Dendritic cell treated with granulocyte-macrophage colony-stimulating factor and Interleukin-4, amounts not matched to agents 40 ng/mL and 50 ng/mL, for 4 days (primary cell): Measurements from ENCODE around the gene NAMPT.
"Not testable (repeated sequence)": the region's sequence is repeated elsewhere in the genome, so short reads cannot be mapped to it uniquely, and the experiment has no call there.

ENCODE experiments used
- H3K27ac Mint-ChIP-seq: one replicate; pipeline ENCODE4 v1.8.0; 2022; ENCODE audit warnings: mild to moderate bottlenecking, mixed read lengths
- H3K27me3 Mint-ChIP-seq: one replicate; pipeline ENCODE4 v1.8.0; 2022; ENCODE audit warnings: mild to moderate bottlenecking, mixed read lengths
- H3K36me3 Mint-ChIP-seq: one replicate; pipeline ENCODE4 v1.8.0; 2022; ENCODE audit warnings: low read depth, mixed read lengths
- H3K4me1 Mint-ChIP-seq: one replicate; pipeline ENCODE4 v1.8.0; 2022; ENCODE audit warnings: low read depth, mixed read lengths
- H3K4me3 Mint-ChIP-seq: one replicate; pipeline ENCODE4 v1.8.0; 2022; ENCODE audit warnings: mild to moderate bottlenecking, moderate library complexity, mixed read lengths
- H3K9me3 Mint-ChIP-seq: one replicate; pipeline ENCODE4 v1.8.0; 2022; ENCODE audit warnings: mixed read lengths
- intact Hi-C: fragments of 100-400 bp; cut with micrococcal nuclease; formaldehyde crosslinking; loops from one replicate; pipeline ENCODE4 v1.15.0; 2022

Gene NAMPT

GRCh38 chr7:106313966-106314365, 29.2 kb upstream of the NAMPT start:
- H3K4me3 Mint-ChIP-seq: peak overlapping the region; percentile 10
- no peaks in the 10 kb centered on the region for H3K9me3 Mint-ChIP-seq
- intact Hi-C loops: loop anchor here (1.0 kb wide), 1 partner anchor 31 kb away; no protein-coding TSS in a partner anchor
- H3K4me1 Mint-ChIP-seq: peaks cover 21% of the 10 kb centered on the region
- peak overlapping the region; percentile 75 for H3K27ac Mint-ChIP-seq
- peaks cover 4% of the 10 kb centered on the region for H3K27me3 Mint-ChIP-seq
- no peaks in the 10 kb centered on the region for H3K36me3 Mint-ChIP-seq

- intact Hi-C loops: no loop called here
- no peaks in the 10 kb centered on the region for H3K36me3 Mint-ChIP-seq
- H3K27me3 Mint-ChIP-seq: peaks cover under 1% of the 10 kb centered on the region
- H3K9me3 Mint-ChIP-seq: no peaks in the 10 kb centered on the region
- peak overlapping the region; percentile 75 for H3K27ac Mint-ChIP-seq
- H3K4me3 Mint-ChIP-seq: no peak overlapping the region
- H3K4me1 Mint-ChIP-seq: peaks cover 21% of the 10 kb centered on the region
Observed at GRCh38 chr7:106313456-106313901, 28.7 kb upstream of the NAMPT start.

- H3K27ac Mint-ChIP-seq: peak overlapping the region; percentile 75
- H3K4me1 Mint-ChIP-seq: peaks cover 21% of the 10 kb centered on the region
- no peaks in the 10 kb centered on the region for H3K9me3 Mint-ChIP-seq
- H3K27me3 Mint-ChIP-seq: no peaks in the 10 kb centered on the region
- no peaks in the 10 kb centered on the region for H3K36me3 Mint-ChIP-seq
- intact Hi-C loops: no loop called here
- H3K4me3 Mint-ChIP-seq: no peak overlapping the region
Observed at GRCh38 chr7:106312906-106313305, 28.1 kb upstream of the NAMPT start.

- Mint-ChIP-seq H3K27me3 (no peaks in the 10 kb centered on the region), H3K27ac (no peak overlapping the region), H3K4me3 (no peak overlapping the region), H3K9me3 (no peaks in the 10 kb centered on the region), H3K36me3 (no peaks in the 10 kb centered on the region), H3K4me1 (peaks cover 21% of the 10 kb centered on the region)
- intact Hi-C loops: no loop called here
Observed at GRCh38 chr7:106312099-106312871, 27.5 kb upstream of the NAMPT start.

GRCh38 chr7:106309362-106309761, 24.6 kb upstream of the NAMPT start:
- H3K27me3 Mint-ChIP-seq: peaks cover 6% of the 10 kb centered on the region
- H3K4me1 Mint-ChIP-seq: peaks cover 21% of the 10 kb centered on the region
- intact Hi-C loops: no loop called here
- no peaks in the 10 kb centered on the region for H3K9me3 Mint-ChIP-seq
- H3K36me3 Mint-ChIP-seq: no peaks in the 10 kb centered on the region
- no peak overlapping the region for H3K27ac Mint-ChIP-seq
- no peak overlapping the region for H3K4me3 Mint-ChIP-seq

GRCh38 chr7:106306256-106306655, 21.5 kb upstream of the NAMPT start:
- intact Hi-C loops: no loop called here
- peaks cover 27% of the 10 kb centered on the region for H3K9me3 Mint-ChIP-seq

GRCh38 chr7:106305732-106306131, 20.9 kb upstream of the NAMPT start:
- peaks cover 14% of the 10 kb centered on the region for H3K27me3 Mint-ChIP-seq
- intact Hi-C loops: no loop called here

More at GRCh38 chr7:106306256-106306655, 21.5 kb upstream of the NAMPT start:
- H3K27ac Mint-ChIP-seq: no peak overlapping the region
- peaks cover 18% of the 10 kb centered on the region for H3K4me1 Mint-ChIP-seq
- H3K27me3 Mint-ChIP-seq: peaks cover 9% of the 10 kb centered on the region
- no peaks in the 10 kb centered on the region for H3K36me3 Mint-ChIP-seq
- no peak overlapping the region for H3K4me3 Mint-ChIP-seq

GRCh38 chr7:106304568-106304967, 19.8 kb upstream of the NAMPT start:
- H3K27me3 Mint-ChIP-seq: peaks cover 14% of the 10 kb centered on the region
- H3K4me3 Mint-ChIP-seq: no peak overlapping the region

More at GRCh38 chr7:106305732-106306131, 20.9 kb upstream of the NAMPT start:
- Mint-ChIP-seq H3K9me3 (peaks cover 33% of the 10 kb centered on the region), H3K27ac (no peak overlapping the region), H3K36me3 (no peaks in the 10 kb centered on the region), H3K4me1 (peaks cover 18% of the 10 kb centered on the region), H3K4me3 (no peak overlapping the region)

GRCh38 chr7:106298631-106299030, 13.8 kb upstream of the NAMPT start:
- H3K4me3 Mint-ChIP-seq: not testable (repeated sequence)

More at GRCh38 chr7:106304568-106304967, 19.8 kb upstream of the NAMPT start:
- intact Hi-C loops: no loop called here
- Mint-ChIP-seq H3K27ac (no peak overlapping the region), H3K9me3 (peaks cover 35% of the 10 kb centered on the region), H3K4me1 (peaks cover 18% of the 10 kb centered on the region), H3K36me3 (no peaks in the 10 kb centered on the region)

GRCh38 chr7:106298155-106298554, 13.4 kb upstream of the NAMPT start:
- Mint-ChIP-seq H3K9me3 (peaks cover 27% of the 10 kb centered on the region), H3K27me3 (peaks cover 10% of the 10 kb centered on the region)
- intact Hi-C loops, H3K4me1 Mint-ChIP-seq, H3K4me3 Mint-ChIP-seq, H3K27ac Mint-ChIP-seq, H3K36me3 Mint-ChIP-seq: not testable (repeated sequence)

More at GRCh38 chr7:106298631-106299030, 13.8 kb upstream of the NAMPT start:
- peaks cover 31% of the 10 kb centered on the region for H3K9me3 Mint-ChIP-seq
- H3K27me3 Mint-ChIP-seq: peaks cover 10% of the 10 kb centered on the region
- H3K4me1 Mint-ChIP-seq, intact Hi-C loops, H3K36me3 Mint-ChIP-seq, H3K27ac Mint-ChIP-seq: not testable (repeated sequence)

GRCh38 chr7:106294334-106294733, 9.6 kb upstream of the NAMPT start:
- Mint-ChIP-seq H3K4me3 (no peak overlapping the region), H3K27me3 (peaks cover 7% of the 10 kb centered on the region), H3K36me3 (no peaks in the 10 kb centered on the region), H3K27ac (no peak overlapping the region), H3K4me1 (peaks cover 23% of the 10 kb centered on the region), H3K9me3 (no peaks in the 10 kb centered on the region)
- intact Hi-C loops: no loop called here

GRCh38 chr7:106291247-106291646, 6.5 kb upstream of the NAMPT start:
- H3K9me3 Mint-ChIP-seq: no peaks in the 10 kb centered on the region
- H3K27me3 Mint-ChIP-seq: peaks cover 5% of the 10 kb centered on the region
- peaks cover 25% of the 10 kb centered on the region for H3K4me1 Mint-ChIP-seq
- no peak overlapping the region for H3K27ac Mint-ChIP-seq
- intact Hi-C loops: no loop called here
- H3K4me3 Mint-ChIP-seq: no peak overlapping the region
- H3K36me3 Mint-ChIP-seq: no peaks in the 10 kb centered on the region

- Mint-ChIP-seq H3K4me3 (no peak overlapping the region), H3K27me3 (peaks cover 5% of the 10 kb centered on the region), H3K27ac (no peak overlapping the region), H3K4me1 (peaks cover 35% of the 10 kb centered on the region), H3K36me3 (peaks cover 4% of the 10 kb centered on the region), H3K9me3 (no peaks in the 10 kb centered on the region)
- intact Hi-C loops: no loop called here
Observed at GRCh38 chr7:106290319-106290718, 5.5 kb upstream of the NAMPT start.

- peaks cover 36% of the 10 kb centered on the region for H3K4me1 Mint-ChIP-seq
- H3K27ac Mint-ChIP-seq: no peak overlapping the region
- no peaks in the 10 kb centered on the region for H3K9me3 Mint-ChIP-seq
- no peak overlapping the region for H3K4me3 Mint-ChIP-seq
- peaks cover 8% of the 10 kb centered on the region for H3K36me3 Mint-ChIP-seq
- intact Hi-C loops: no loop called here
- H3K27me3 Mint-ChIP-seq: peaks cover 5% of the 10 kb centered on the region
Observed at GRCh38 chr7:106289848-106290247, 5.1 kb upstream of the NAMPT start.
